Mucosa of stomach (tissue), 1 donor: Measurements from ENCODE around the gene ZBTB20.

Experiments
- H3K27me3 ChIP-seq: one replicate; pipeline ENCODE4 v1.7.0; 2013; ENCODE audit warnings: mild to moderate bottlenecking, low read length; ENCODE audit not compliant: control insufficient read depth, insufficient read depth
- H3K36me3 ChIP-seq: one replicate; pipeline ENCODE4 v1.7.0; 2013; ENCODE audit warnings: low read length; ENCODE audit not compliant: control insufficient read depth, insufficient read depth
- H3K4me1 ChIP-seq: one replicate; pipeline ENCODE4 v1.7.0; 2013; ENCODE audit warnings: mild to moderate bottlenecking, low read length; ENCODE audit not compliant: control insufficient read depth, insufficient read depth
- H3K4me3 ChIP-seq: one replicate; pipeline ENCODE4 v1.7.0; 2013; ENCODE audit warnings: low read length
- H3K9ac ChIP-seq: one replicate; pipeline ENCODE4 v1.7.0; 2013; ENCODE audit warnings: mild to moderate bottlenecking, low read length, moderate library complexity
- H3K9me3 ChIP-seq: one replicate; pipeline ENCODE4 v1.7.0; 2013; ENCODE audit warnings: mild to moderate bottlenecking, low read length, moderate library complexity; ENCODE audit not compliant: control insufficient read depth
- donor health status: Pancreatic carcinoma.

Gene ZBTB20

GRCh38 chr3:114314282-114314681, 832.8 kb downstream of the ZBTB20 start:
- Histone ChIP-seq H3K9me3 (no peaks in the 10 kb centered on the region), H3K4me3 (no peak overlapping the region), H3K27me3 (no peaks in the 10 kb centered on the region), H3K9ac (no peak overlapping the region), H3K4me1 (no peaks in the 10 kb centered on the region), H3K36me3 (no peaks in the 10 kb centered on the region)

GRCh38 chr3:114313426-114313825, 833.7 kb downstream of the ZBTB20 start:
- Histone ChIP-seq H3K4me1 (no peaks in the 10 kb centered on the region), H3K9ac (no peak overlapping the region), H3K27me3 (no peaks in the 10 kb centered on the region), H3K9me3 (no peaks in the 10 kb centered on the region), H3K4me3 (no peak overlapping the region), H3K36me3 (no peaks in the 10 kb centered on the region)

GRCh38 chr3:114310695-114311094, 836.4 kb downstream of the ZBTB20 start:
- H3K9ac ChIP-seq: no peak overlapping the region
- H3K9me3 ChIP-seq: no peaks in the 10 kb centered on the region
- H3K4me1 ChIP-seq: no peaks in the 10 kb centered on the region
- H3K4me3 ChIP-seq: no peak overlapping the region
- no peaks in the 10 kb centered on the region for H3K36me3 ChIP-seq
- H3K27me3 ChIP-seq: no peaks in the 10 kb centered on the region

- H3K36me3 ChIP-seq: no peaks in the 10 kb centered on the region
- H3K9ac ChIP-seq: no peak overlapping the region
- H3K9me3 ChIP-seq: no peaks in the 10 kb centered on the region
- H3K27me3 ChIP-seq: no peaks in the 10 kb centered on the region
- no peak overlapping the region for H3K4me3 ChIP-seq
- H3K4me1 ChIP-seq: no peaks in the 10 kb centered on the region
These were observed 838.3 kb downstream of the ZBTB20 start for GRCh38 chr3:114308830-114309229.

GRCh38 chr3:114308377-114308776, 838.7 kb downstream of the ZBTB20 start:
- no peaks in the 10 kb centered on the region for H3K36me3 ChIP-seq
- H3K4me3 ChIP-seq: no peak overlapping the region
- H3K4me1 ChIP-seq: no peaks in the 10 kb centered on the region
- no peak overlapping the region for H3K9ac ChIP-seq
- H3K27me3 ChIP-seq: no peaks in the 10 kb centered on the region
- no peaks in the 10 kb centered on the region for H3K9me3 ChIP-seq

GRCh38 chr3:114307832-114308231, 839.3 kb downstream of the ZBTB20 start:
- Histone ChIP-seq H3K4me1 (no peaks in the 10 kb centered on the region), H3K36me3 (no peaks in the 10 kb centered on the region), H3K9ac (no peak overlapping the region), H3K9me3 (no peaks in the 10 kb centered on the region), H3K4me3 (no peak overlapping the region), H3K27me3 (no peaks in the 10 kb centered on the region)

GRCh38 chr3:114307222-114307830, 839.8 kb downstream of the ZBTB20 start:
- Histone ChIP-seq H3K27me3 (no peaks in the 10 kb centered on the region), H3K36me3 (no peaks in the 10 kb centered on the region), H3K4me1 (no peaks in the 10 kb centered on the region), H3K9me3 (no peaks in the 10 kb centered on the region), H3K4me3 (no peak overlapping the region), H3K9ac (no peak overlapping the region)

GRCh38 chr3:114299941-114300624, 847.0 kb downstream of the ZBTB20 start:
- H3K27me3 ChIP-seq: no peaks in the 10 kb centered on the region
- no peak overlapping the region for H3K4me3 ChIP-seq
- H3K4me1 ChIP-seq: no peaks in the 10 kb centered on the region
- H3K9me3 ChIP-seq: no peaks in the 10 kb centered on the region
- H3K9ac ChIP-seq: no peak overlapping the region
- H3K36me3 ChIP-seq: no peaks in the 10 kb centered on the region

GRCh38 chr3:114299421-114299820, 847.7 kb downstream of the ZBTB20 start:
- no peak overlapping the region for H3K9ac ChIP-seq
- no peaks in the 10 kb centered on the region for H3K4me1 ChIP-seq
- H3K4me3 ChIP-seq: no peak overlapping the region
- H3K9me3 ChIP-seq: no peaks in the 10 kb centered on the region
- H3K36me3 ChIP-seq: no peaks in the 10 kb centered on the region
- H3K27me3 ChIP-seq: no peaks in the 10 kb centered on the region

- Histone ChIP-seq H3K4me3 (no peak overlapping the region), H3K4me1 (no peaks in the 10 kb centered on the region), H3K9ac (no peak overlapping the region), H3K9me3 (no peaks in the 10 kb centered on the region), H3K27me3 (no peaks in the 10 kb centered on the region), H3K36me3 (no peaks in the 10 kb centered on the region)
These were observed 851.1 kb downstream of the ZBTB20 start for GRCh38 chr3:114295946-114296345.

- Histone ChIP-seq H3K9me3 (no peaks in the 10 kb centered on the region), H3K36me3 (no peaks in the 10 kb centered on the region), H3K27me3 (no peaks in the 10 kb centered on the region), H3K9ac (no peak overlapping the region), H3K4me3 (no peak overlapping the region), H3K4me1 (no peaks in the 10 kb centered on the region)
These were observed 852.1 kb downstream of the ZBTB20 start for GRCh38 chr3:114294940-114295480.

- no peaks in the 10 kb centered on the region for H3K4me1 ChIP-seq
- H3K36me3 ChIP-seq: no peaks in the 10 kb centered on the region
- H3K9me3 ChIP-seq: no peaks in the 10 kb centered on the region
- no peak within 1 kb of the TSS for H3K9ac ChIP-seq
- H3K4me3 ChIP-seq: no peak within 1 kb of the TSS
- no peaks in the 10 kb centered on the region for H3K27me3 ChIP-seq
These were observed 853.1 kb downstream of the ZBTB20 start, which contains the start of gene TIGIT for GRCh38 chr3:114293838-114294535. TIGIT (plus strand) TSS chr3:114294028; CDS start chr3:114294062, 34 bp downstream.
